GM21447 (cell line): ENCODE results near the gene KCNQ1OT1.
A peak's percentile ranks its signal among the peaks of the same experiment; 100 is the strongest.
"Not testable (repeated sequence)": the region's sequence is repeated elsewhere in the genome, so short reads cannot be mapped to it uniquely, and the experiment has no call there.

Experiments used
- ATAC-seq: cut with Tn5 transposase; IDR thresholded peaks from one replicate; pipeline ENCODE4 v1.9.1; 2021; ENCODE audit not compliant: unreplicated experiment

Gene KCNQ1OT1

GRCh38 chr11:2655016-2655719 is 44.6 kb downstream of the KCNQ1OT1 start:
- ATAC-seq: no peak

DNA sequence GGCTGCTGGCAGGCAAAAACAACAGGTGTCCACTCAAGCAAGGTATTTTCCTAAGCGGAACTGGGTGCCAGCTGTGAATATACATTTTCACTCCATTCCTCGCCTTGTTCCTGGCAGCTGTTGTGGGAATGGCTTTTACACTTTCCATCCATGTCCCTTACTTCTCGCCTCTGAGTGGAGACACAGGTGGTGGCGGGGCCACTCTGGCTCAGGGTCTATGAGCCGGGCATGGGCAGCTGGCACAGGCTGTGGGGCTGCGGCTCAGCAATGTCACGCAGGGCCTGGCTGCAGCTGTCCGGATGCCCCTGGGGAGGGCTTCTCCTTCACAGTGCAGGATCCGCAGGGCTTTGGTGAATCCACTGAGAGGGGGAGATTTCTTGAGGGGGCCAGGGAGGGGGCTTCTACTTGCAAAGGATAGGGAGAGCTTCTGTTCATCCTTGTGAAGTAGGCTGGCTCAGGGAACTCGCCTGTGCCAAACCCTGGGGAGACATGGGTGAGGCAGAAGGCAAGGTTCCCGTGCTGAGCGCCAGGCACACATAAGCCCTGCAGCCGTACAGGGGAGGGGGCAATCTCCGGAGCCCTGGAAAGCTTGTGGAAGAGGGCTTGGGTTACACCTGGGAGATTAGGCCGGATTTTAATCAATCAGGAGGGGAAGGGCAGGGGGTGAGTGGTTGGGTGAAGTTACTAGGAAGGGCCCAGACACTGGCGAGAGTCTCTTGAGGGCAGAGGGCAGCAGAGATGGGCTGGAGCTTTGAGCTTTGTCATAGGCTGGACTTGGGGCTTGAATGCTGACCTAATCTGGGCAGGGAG is 45.7 kb downstream of the KCNQ1OT1 start:
- ATAC-seq: no peak

- ATAC-seq: no peak
Observed at GRCh38 chr11:2653198-2653551, 46.6 kb downstream of the KCNQ1OT1 start.

DNA sequence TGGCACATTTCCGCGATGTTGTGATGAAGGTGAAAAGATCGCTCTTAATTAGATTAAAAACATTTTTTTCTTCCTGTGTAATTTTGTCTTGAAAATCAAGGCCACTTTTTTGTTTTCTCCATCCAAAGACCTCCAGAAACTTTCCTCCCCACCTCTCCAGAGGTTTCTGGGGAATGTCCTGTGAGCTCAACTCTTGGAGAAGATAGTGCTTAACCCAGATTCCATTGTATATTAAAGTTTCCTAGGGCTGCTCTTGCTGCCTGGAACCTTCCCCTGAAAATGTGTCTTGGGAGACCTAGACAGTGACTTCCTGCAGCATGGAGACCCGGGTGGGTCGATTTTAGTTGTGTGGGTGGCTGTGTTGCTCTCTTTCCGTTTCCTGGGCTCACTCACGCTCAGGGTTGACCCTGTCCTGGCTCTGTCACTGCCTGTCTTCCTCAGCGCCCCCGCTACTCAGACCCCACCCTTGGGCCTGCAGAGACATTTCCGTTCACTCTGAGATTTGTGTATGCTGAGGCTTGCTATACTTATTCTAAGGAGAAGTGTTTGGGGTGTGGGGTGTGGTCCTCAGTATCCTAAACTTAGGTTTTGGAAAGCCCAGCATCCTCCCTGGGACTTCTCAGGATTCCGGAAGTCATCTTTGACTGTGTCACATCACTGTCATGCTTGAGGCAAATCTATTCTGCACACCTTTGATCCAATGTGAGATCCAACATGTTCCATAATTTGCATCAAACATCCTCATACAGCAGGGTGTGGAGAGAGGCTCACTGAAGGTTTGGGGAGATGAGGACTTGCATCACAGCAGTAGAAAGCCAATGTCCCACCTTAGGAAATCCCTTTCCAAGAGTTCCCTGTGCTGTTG is 47.2 kb downstream of the KCNQ1OT1 start:
- no peak for ATAC-seq

- ATAC-seq: no peak
Observed at GRCh38 chr11:2651826-2652271, 47.9 kb downstream of the KCNQ1OT1 start.

GRCh38 chr11:2651054-2651617 is 48.7 kb downstream of the KCNQ1OT1 start:
- no peak for ATAC-seq

GRCh38 chr11:2650343-2650867 is 49.4 kb downstream of the KCNQ1OT1 start:
- ATAC-seq: no peak

DNA sequence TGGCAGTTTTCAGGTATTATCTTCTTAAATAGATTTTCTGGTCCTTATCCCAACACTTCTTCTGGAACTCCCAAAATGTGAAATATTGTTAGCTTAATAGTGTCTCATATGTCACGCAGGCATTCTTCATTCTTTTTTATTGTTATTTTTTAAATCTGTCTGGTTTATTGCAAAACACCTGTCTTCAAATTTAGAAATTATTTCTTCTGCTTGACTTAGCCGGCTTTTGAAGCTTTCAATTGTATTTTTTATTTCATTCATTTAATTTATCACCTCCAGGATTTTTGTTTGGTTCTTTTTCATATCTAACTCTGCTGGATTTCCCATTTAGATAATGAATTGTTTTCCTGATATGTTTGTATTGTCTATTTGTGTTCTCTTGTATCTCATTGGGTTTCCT is 49.9 kb downstream of the KCNQ1OT1 start:
- no peak for ATAC-seq

GRCh38 chr11:2649400-2649799 is 50.4 kb downstream of the KCNQ1OT1 start:
- ATAC-seq: no peak

GRCh38 chr11:2647953-2648352 is 51.8 kb downstream of the KCNQ1OT1 start:
- no peak for ATAC-seq

DNA sequence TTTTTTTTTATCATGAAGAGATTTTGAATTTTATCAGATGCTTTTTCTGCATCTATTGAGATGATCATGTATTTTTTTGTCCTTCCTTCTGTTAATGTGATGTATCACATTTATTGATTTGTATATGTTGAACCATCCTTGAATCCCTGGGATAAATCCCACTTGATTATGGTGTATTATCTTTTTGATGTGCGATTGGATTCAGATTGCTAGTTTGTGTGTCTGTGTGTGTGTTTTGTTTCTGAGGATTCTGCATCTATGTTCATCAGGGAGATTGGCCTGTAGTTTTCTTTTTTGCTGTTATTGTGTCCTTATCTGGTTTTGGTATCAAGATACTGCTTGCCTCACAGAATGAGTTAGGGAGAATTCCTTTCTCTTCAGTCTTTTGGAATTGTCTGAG is 52.6 kb downstream of the KCNQ1OT1 start:
- ATAC-seq: no peak

GRCh38 chr11:2645779-2646118 is 54.0 kb downstream of the KCNQ1OT1 start:
- ATAC-seq: no peak

GRCh38 chr11:2644844-2645778 is 54.7 kb downstream of the KCNQ1OT1 start:
- ATAC-seq: no peak

DNA sequence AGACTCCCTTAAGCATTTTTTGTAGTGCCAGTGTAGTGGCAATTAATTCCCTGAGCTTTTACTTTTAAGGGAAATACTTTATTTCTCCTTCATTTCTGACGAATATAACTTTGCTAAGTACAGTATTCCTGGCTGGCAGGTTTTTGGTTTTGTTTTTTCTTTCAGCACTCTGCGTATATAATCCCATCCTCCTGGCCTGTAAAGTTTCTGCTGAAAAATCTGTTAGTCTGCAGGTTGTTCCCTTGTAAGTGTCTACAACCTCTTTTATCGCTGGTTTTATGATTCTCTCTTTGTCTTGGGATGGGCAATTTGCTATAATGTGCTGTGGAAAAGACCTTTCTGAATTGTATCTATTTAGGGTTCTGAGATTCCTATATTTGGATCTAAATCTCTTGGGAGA is 56.0 kb downstream of the KCNQ1OT1 start:
- ATAC-seq: no peak

DNA sequence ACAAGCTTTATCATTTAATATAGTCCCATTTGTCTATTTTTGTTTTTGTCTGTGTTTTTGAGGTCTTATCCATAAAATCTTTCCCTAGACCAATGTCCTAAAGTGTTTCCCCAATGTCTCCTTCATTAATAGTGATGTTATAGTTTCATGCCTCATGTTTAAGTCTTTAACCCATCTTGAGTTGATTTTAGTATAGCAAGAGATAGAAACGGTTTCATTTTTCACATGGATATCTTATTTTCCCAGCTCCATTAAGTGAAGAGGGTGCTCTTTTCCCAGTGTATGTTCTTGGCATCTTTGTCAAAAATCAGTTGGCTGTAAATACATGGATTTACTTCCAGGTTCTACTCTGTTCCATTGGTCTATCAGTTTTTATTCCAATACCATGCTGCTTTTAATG is 58.2 kb downstream of the KCNQ1OT1 start:
- ATAC-seq: no peak

- not testable (repeated sequence) for ATAC-seq
Observed at GRCh38 chr11:2639763-2640162, 60.0 kb downstream of the KCNQ1OT1 start.

GRCh38 chr11:2631161-2631560 is 68.6 kb downstream of the KCNQ1OT1 start:
- ATAC-seq: no peak

GRCh38 chr11:2630679-2631078 is 69.1 kb downstream of the KCNQ1OT1 start:
- ATAC-seq: no peak

DNA sequence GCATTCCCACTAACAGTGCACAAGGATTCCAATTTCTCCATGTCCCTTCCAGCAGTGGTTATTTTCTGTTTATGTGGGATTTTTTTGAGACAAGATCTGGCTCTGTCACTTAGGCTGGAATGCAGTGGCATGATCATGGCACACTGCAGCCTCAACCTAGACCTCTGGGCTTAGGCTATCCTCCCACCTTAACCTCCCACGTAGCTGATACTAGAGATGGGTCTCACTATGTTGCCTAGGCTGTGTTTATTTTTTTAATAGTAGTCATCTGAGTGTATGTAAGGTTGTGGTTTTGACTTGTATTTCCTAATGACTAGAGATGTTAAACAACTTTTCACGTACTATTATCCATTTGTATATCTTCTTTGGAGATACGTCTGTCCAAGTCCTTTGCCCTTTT is 74.6 kb downstream of the KCNQ1OT1 start:
- ATAC-seq: no peak

DNA sequence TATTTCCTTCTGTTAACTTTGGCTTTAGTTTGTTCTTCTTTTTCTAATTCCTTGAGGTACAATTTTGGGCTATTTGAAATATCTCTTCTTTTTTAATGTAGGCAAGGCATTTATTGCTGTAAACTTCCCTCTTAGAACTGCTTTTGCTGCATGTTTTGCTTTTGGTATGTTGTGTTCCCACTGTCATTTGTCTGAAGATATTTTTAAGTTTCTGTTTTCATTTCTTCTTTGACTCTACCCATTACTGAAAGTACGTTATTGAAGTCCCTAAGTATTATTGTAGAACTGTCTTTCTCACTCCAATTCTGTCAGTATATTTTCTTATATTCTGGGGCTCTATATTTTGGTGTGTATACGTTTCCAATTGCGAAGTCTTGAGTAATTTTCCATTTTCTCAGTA is 77.9 kb downstream of the KCNQ1OT1 start:
- peak; percentile 76 for ATAC-seq
